Measurements from ENCODE around the gene CMTM8. TPM values are rescaled to one million over a fixed set of nuclear protein-coding genes. Genes with fewer than 3 reads are reported as not detected.

Gene CMTM8
- total and polyA plus RNA-seq, 2 experiments from 2014 or later: 19.9 to 24.5 TPM

GRCh38 chr3:32419742-32420125, 181.3 kb downstream of the CMTM8 start:
- H2AFZ ChIP-seq: no peak overlapping the region
- DNase-seq (ENCODE audit: low spot score) (no peak), ATAC-seq (no peak)
- no peak overlapping the region for H3K4me2 ChIP-seq
- Mint-ChIP-seq H3K27ac (peak overlapping the region; percentile 95), H3K36me3 (ENCODE audit: low read depth) (peaks cover 14% of the 10 kb centered on the region; the same call in 2 of the 3 replicates), H3K4me1 (peaks cover 29% of the 10 kb centered on the region), H3K4me3 (no peak overlapping the region), H3K9me3 (peaks cover 12% of the 10 kb centered on the region; the same call in 2 of the 3 replicates), H3K27me3 (ENCODE audit: insufficient read depth, low read depth, poor library complexity) (no peaks in the 10 kb centered on the region)
- H3F3A ChIP-seq (replicated peaks; ENCODE audit: low read depth): no peaks in the 10 kb centered on the region
- H3K79me2 ChIP-seq (replicated peaks; ENCODE audit: insufficient read depth): peaks cover 74% of the 10 kb centered on the region
- no peak for TF ChIP-seq ZNF114 (CRISPR knock-in tag; IDR thresholded peaks at IDR 0.05)
- no peak for TF ChIP-seq REST (IDR thresholded peaks at IDR 0.05; ENCODE audit: unreplicated experiment)
- no peak for TF ChIP-seq NANOG (IDR thresholded peaks at IDR 0.05; ENCODE audit: borderline replicate concordance)
- TF ChIP-seq JUNB (IDR thresholded peaks at IDR 0.05; ENCODE audit: unreplicated experiment): no peak
- TF ChIP-seq EZH2 (IDR thresholded peaks at IDR 0.05; ENCODE audit: low read depth, unreplicated experiment): no peak
- no peak for TF ChIP-seq EZH2phosphoT487 (IDR thresholded peaks at IDR 0.05; ENCODE audit: unreplicated experiment)
- TF ChIP-seq CTCF (conservative IDR thresholded peaks at IDR 0.05; ENCODE audit: low read depth in 2 of 2): no peak
- no peak for TF ChIP-seq ETS1 (IDR thresholded peaks at IDR 0.05)
- no peak for TF ChIP-seq ZNF331 (CRISPR knock-in tag; IDR thresholded peaks at IDR 0.05; ENCODE audit: low read depth)
- TF ChIP-seq CREB1 (CRISPR knock-in tag; IDR thresholded peaks at IDR 0.05; ENCODE audit: low read depth): no peak
- no peak for TF ChIP-seq POLR2AphosphoS5 (IDR thresholded peaks at IDR 0.05; ENCODE audit: low read depth)
- TF ChIP-seq STAT1 (IDR thresholded peaks at IDR 0.05; ENCODE audit: unreplicated experiment): no peak
- no peak for TF ChIP-seq ZNF462 (CRISPR knock-in tag; IDR thresholded peaks at IDR 0.05)
- peaks cover 17% of the 10 kb centered on the region for H3K4me1 ChIP-seq (ENCODE audit: insufficient read depth)
- no peaks in the 10 kb centered on the region; the same call in 1 of the 2 replicates for H4K20me1 ChIP-seq (replicated peaks; ENCODE audit: insufficient read depth)
- H3K36me3 ChIP-seq (ENCODE audit: insufficient read depth): no peaks in the 10 kb centered on the region
- H3K4me3 ChIP-seq: no peak overlapping the region
- H3K27ac ChIP-seq (ENCODE audit: low read depth): peak overlapping the region; percentile 51
- no peaks in the 10 kb centered on the region for H3K9me2 ChIP-seq (ENCODE audit: insufficient read depth)
- H3K27me3 ChIP-seq (ENCODE audit: insufficient read depth): no peaks in the 10 kb centered on the region
